Lung (tissue), 12 donors: ENCODE results near the gene DHRS13. TPM values are rescaled to one million over a fixed set of nuclear protein-coding genes. Genes with fewer than 3 reads are reported as not detected.

ENCODE experiments used
- ATAC-seq: fragments of 200-7000 bp; cut with Tn5 transposase; one replicate; pipeline ENCODE4 v1.9.1; 2020; ENCODE audit warnings: moderate number of reproducible peaks; ENCODE audit not compliant: insufficient read depth, low FRiP score
- DNase-seq, 3 donors: peaks; one replicate each; pipeline ENCODE4 v3.0.0-alpha.2; 2013 to 2017
- H3K27ac ChIP-seq, 2 donors: one replicate each; pipeline ENCODE4 v1.5.1; 2013; ENCODE audit warnings: mild to moderate bottlenecking in 2 of 2, moderate library complexity in 2 of 2, control low read depth in 1 of 2, inconsistent platforms in 1 of 2, low read depth in 1 of 2, low read length in 1 of 2
- H3K27me3 ChIP-seq, 3 donors: one replicate each; pipeline ENCODE4 v1.5.1; 2013; ENCODE audit warnings: low read length in 2 of 3; ENCODE audit not compliant: control insufficient read depth in 3 of 3, insufficient read depth in 3 of 3
- H3K36me3 ChIP-seq, 4 donors: one replicate each; pipeline ENCODE4 v1.5.1; 2013; ENCODE audit warnings: low read length in 4 of 4, mild to moderate bottlenecking in 1 of 4, moderate library complexity in 1 of 4; ENCODE audit not compliant: control insufficient read depth in 4 of 4, insufficient read depth in 4 of 4
- H3K4me1 ChIP-seq, 5 donors: one replicate each; pipeline ENCODE4 v1.5.1; 2013; ENCODE audit warnings: low read length in 5 of 5, mild to moderate bottlenecking in 2 of 5, moderate library complexity in 1 of 5; ENCODE audit not compliant: control insufficient read depth in 5 of 5, insufficient read depth in 5 of 5
- H3K4me3 ChIP-seq: one replicate; pipeline ENCODE4 v1.5.1; 2013; ENCODE audit warnings: mild to moderate bottlenecking, control low read depth, moderate library complexity
- H3K9ac ChIP-seq, 2 donors: one replicate each; pipeline ENCODE4 v1.5.1; 2013; ENCODE audit warnings: low read length in 2 of 2, control low read depth in 1 of 2; ENCODE audit not compliant: insufficient read depth in 1 of 2
- H3K9me3 ChIP-seq, 4 donors: one replicate each; pipeline ENCODE4 v1.5.1; 2013; ENCODE audit warnings: low read length in 3 of 4, mild to moderate bottlenecking in 1 of 4, moderate library complexity in 1 of 4; ENCODE audit not compliant: control insufficient read depth in 4 of 4, insufficient read depth in 3 of 4
- WGBS, 2 donors: extraction: QIAGEN DNeasy Blood & Tissue Kit; methylation state at CpG; one replicate each; pipeline ENCODE4 v1.1.7; 2013; 5-methylcytosine and 5-hydroxymethylcytosine counted together
- polyA plus RNA-seq, 2 donors: library from polyadenylated mRNA; stranded (reverse); fragments of 200-250 nt; gene quantifications; one replicate each; pipeline ENCODE4 v1.2.1, GENCODE V29; 2013
- total RNA-seq, 2 donors: library from RNA; depleted of rRNA in 1 of 2; stranded (reverse); fragments of >200 nt in 1 of 2; gene quantifications; one replicate each; pipeline ENCODE4 v1.2.1, GENCODE V29; 2014 to 2021
- TF ChIP-seq, protein P1 (sequence below): IDR thresholded peaks from 2 replicates; pipeline ENCODE4 v1.5.1; 2012; ENCODE audit warnings: mild to moderate bottlenecking; ENCODE audit errors: control extremely low read depth, extremely low read depth
- donor health status: control.
- donor health status: control.
- donor health status: Bipolar disorder and iron deficiency.
- donor health status: healthy.
- donor health status: DM: yes; HTN: yes; CAD: no.

Gene DHRS13
- total and polyA plus RNA-seq, 4 donors, result 10.5 to 29.9 (median 17.4) TPM

DNA sequence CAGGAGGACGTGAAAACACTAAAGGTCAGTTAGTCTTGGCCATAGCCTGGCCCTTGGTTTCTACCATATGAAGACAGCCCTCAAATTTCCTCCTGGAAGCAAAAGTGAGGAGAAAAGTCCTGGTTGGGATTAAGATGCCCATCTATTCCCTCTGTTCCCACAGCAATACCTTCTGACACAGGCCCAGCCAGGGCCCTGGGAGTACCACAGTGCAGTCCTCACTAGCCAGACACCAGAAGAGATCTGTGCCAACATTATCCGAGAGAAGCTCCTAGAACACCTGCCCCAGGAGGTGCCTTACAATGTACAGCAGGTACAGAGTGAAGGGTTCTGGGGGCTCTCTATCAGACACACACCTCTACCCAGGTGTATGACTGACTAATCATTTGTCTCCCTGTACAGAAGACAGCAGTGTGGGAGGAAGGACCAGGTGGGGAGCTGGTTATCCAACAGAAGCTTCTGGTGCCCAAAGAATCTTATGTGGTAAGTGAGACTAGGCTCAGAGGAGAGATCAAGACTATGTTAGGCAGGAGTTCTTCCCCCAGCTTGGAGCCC lies 44.0 kb downstream of the DHRS13 start:
- H3K27me3 ChIP-seq, result no peaks in the 10 kb centered on the region
- H3K9me3 ChIP-seq, result no peaks in the 10 kb centered on the region
- no peak for ATAC-seq
- TF ChIP-seq, protein P1, sequence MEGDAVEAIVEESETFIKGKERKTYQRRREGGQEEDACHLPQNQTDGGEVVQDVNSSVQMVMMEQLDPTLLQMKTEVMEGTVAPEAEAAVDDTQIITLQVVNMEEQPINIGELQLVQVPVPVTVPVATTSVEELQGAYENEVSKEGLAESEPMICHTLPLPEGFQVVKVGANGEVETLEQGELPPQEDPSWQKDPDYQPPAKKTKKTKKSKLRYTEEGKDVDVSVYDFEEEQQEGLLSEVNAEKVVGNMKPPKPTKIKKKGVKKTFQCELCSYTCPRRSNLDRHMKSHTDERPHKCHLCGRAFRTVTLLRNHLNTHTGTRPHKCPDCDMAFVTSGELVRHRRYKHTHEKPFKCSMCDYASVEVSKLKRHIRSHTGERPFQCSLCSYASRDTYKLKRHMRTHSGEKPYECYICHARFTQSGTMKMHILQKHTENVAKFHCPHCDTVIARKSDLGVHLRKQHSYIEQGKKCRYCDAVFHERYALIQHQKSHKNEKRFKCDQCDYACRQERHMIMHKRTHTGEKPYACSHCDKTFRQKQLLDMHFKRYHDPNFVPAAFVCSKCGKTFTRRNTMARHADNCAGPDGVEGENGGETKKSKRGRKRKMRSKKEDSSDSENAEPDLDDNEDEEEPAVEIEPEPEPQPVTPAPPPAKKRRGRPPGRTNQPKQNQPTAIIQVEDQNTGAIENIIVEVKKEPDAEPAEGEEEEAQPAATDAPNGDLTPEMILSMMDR, result no peak
- 48 to 71% methylated on average over 2 of the region's 2 CpGs for WGBS, 2 donors
- no peak for DNase-seq
- no peak overlapping the region for H3K4me3 ChIP-seq
- H3K27ac ChIP-seq, result no peak overlapping the region
- H3K4me1 ChIP-seq, result peaks cover 0 to 11% (median 3%) of the 10 kb centered on the region in 5 donors
- H3K9ac ChIP-seq, result no peak overlapping the region
- peaks cover 3 to 30% (median 27%) of the 10 kb centered on the region in 4 donors for H3K36me3 ChIP-seq

DNA sequence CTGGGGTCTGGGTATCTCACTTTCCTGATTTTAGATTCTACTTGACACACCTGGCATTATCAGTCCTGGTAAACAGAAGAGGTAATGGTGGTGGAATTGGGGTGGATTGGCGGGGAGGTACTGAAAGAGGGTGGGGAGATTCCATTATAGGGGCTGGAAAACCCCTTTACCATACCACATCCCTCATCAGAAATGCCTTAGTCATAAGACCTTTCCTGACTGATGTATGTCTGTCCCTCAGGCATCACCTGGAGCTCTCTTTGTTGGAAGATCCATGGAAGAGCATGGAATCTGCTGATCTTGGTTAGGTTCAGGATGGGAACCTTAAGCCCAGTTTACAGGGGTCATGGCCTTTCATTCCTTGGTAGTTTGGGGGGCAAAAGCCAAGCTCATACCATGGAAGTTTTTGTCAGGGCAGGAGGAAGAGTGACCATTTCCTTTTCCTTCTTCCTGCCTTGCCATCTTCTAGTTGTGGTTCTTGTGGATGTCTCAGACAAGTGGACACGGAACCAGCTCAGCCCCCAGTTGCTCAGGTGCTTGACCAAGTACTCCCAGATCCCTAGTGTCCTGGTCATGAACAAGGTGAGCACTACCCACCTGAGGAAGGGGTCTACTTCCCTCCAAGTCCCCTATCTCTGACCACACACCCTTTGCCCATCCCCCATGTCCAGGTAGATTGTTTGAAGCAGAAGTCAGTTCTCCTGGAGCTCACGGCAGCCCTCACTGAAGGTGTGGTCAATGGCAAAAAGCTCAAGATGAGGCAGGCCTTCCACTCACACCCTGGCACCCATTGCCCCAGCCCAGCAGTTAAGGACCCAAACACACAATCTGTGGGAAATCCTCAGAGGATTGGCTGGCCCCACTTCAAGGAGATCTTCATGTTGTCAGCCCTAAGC lies 44.7 kb downstream of the DHRS13 start:
- WGBS, 2 donors, result 91 to 95% methylated on average over 3 of the region's 3 CpGs
- no peak overlapping the region for H3K4me3 ChIP-seq
- no peak overlapping the region for H3K9ac ChIP-seq
- DNase-seq, result no peak
- no peak for ATAC-seq
- H3K27ac ChIP-seq, result no peak overlapping the region
- peaks cover 0 to 11% (median 3%) of the 10 kb centered on the region in 5 donors for H3K4me1 ChIP-seq
- no peaks in the 10 kb centered on the region for H3K27me3 ChIP-seq
- TF ChIP-seq, protein P1, result no peak
- H3K9me3 ChIP-seq, result no peaks in the 10 kb centered on the region
- peaks cover 3 to 30% (median 27%) of the 10 kb centered on the region in 4 donors for H3K36me3 ChIP-seq

DNA sequence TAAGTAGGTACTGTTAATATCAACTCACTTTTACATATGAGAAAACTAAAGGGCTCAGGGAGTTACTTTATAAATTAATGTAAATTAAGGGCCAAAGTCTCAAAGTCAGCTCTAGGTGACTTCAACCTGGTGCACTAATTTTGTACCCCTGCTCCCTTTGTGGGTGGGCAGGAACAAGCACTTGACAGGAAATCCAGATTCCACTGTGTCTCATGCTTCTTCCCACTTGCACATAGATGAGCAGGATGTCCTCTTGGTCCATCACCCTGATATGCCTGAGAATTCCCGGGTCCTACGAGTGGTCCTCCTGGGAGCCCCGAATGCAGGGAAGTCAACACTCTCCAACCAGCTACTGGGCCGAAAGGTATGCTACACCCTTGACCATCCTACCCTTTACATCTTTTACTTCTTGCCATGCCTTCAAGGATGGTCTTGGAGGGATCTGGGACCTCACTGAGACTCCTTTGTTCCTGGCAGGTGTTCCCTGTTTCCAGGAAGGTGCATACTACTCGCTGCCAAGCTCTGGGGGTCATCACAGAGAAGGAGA lies 46.8 kb downstream of the DHRS13 start:
- Histone ChIP-seq H3K4me1 (peaks cover 0 to 11% (median 3%) of the 10 kb centered on the region in 5 donors), H3K9ac (no peak overlapping the region), H3K36me3 (peaks cover 3 to 26% (median 23%) of the 10 kb centered on the region in 4 donors), H3K27ac (no peak overlapping the region), H3K4me3 (no peak overlapping the region), H3K9me3 (no peaks in the 10 kb centered on the region), H3K27me3 (no peaks in the 10 kb centered on the region)
- DNase-seq (no peak), ATAC-seq (no peak)
- WGBS, 2 donors, result 91 to 98% methylated on average over 5 of the region's 5 CpGs
- TF ChIP-seq, protein P1, result no peak
